HK-2 (cell line): ENCODE measurements around the gene PLEKHD1.
A peak's percentile ranks its signal among the peaks of the same experiment; 100 is the strongest.

Experiments
- DNase-seq: peaks from one replicate; pipeline ENCODE4 v3.0.0-alpha.2; 2018; ENCODE audit not compliant: unreplicated experiment

PLEKHD1 gene

GRCh38 chr14:69547701-69548348 is 63.3 kb downstream of the PLEKHD1 start:
- no peak for DNase-seq

- no peak for DNase-seq
Measured at GRCh38 chr14:69548566-69548965, 64.0 kb downstream of the PLEKHD1 start.

- no peak for DNase-seq
Measured at GRCh38 chr14:69551511-69551910, 67.0 kb downstream of the PLEKHD1 start.

- no peak for DNase-seq
Measured at GRCh38 chr14:69553252-69553651, 68.7 kb downstream of the PLEKHD1 start.

- DNase-seq, result no peak
Measured at GRCh38 chr14:69554500-69554899, 70.0 kb downstream of the PLEKHD1 start.

GRCh38 chr14:69558774-69559173 is 74.2 kb downstream of the PLEKHD1 start:
- DNase-seq, result no peak

GRCh38 chr14:69559581-69560011 is 75.1 kb downstream of the PLEKHD1 start:
- DNase-seq, result no peak

- DNase-seq, result no peak
Measured at GRCh38 chr14:69560826-69561225, 76.3 kb downstream of the PLEKHD1 start.

GRCh38 chr14:69561893-69562292 is 77.4 kb downstream of the PLEKHD1 start:
- DNase-seq, result no peak

GRCh38 chr14:69567563-69567962 is 83.0 kb downstream of the PLEKHD1 start:
- DNase-seq, result no peak

GRCh38 chr14:69569859-69570258 is 85.3 kb downstream of the PLEKHD1 start:
- no peak for DNase-seq

GRCh38 chr14:69570836-69571330 is 86.4 kb downstream of the PLEKHD1 start:
- DNase-seq, result no peak

- DNase-seq, result no peak
Measured at GRCh38 chr14:69571449-69572029, 87.0 kb downstream of the PLEKHD1 start.

- peak; percentile 48 for DNase-seq
Measured at GRCh38 chr14:69572030-69572840, 87.7 kb downstream of the PLEKHD1 start.

GRCh38 chr14:69572841-69573135 is 88.3 kb downstream of the PLEKHD1 start:
- DNase-seq, result no peak

GRCh38 chr14:69573205-69573830 is 88.8 kb downstream of the PLEKHD1 start:
- no peak for DNase-seq

GRCh38 chr14:69573831-69574262 is 89.3 kb downstream of the PLEKHD1 start:
- DNase-seq, result no peak

- peak; percentile 48 for DNase-seq
Measured at GRCh38 chr14:69574263-69574953, 89.9 kb downstream of the PLEKHD1 start, which contains the start of gene CCDC177. CCDC177 (minus strand) TSS chr14:69574871; CDS start chr14:69573622, 1,249 bp downstream.

- no peak for DNase-seq
Measured at GRCh38 chr14:69574954-69575295, 90.4 kb downstream of the PLEKHD1 start.

- no peak for DNase-seq
Measured at GRCh38 chr14:69579476-69579875, 94.9 kb downstream of the PLEKHD1 start.

GRCh38 chr14:69580009-69580577 is 95.6 kb downstream of the PLEKHD1 start:
- DNase-seq, result no peak
